ENCODE measurements around the gene LRRC26. TPM values are rescaled to one million over a fixed set of nuclear protein-coding genes. Genes with fewer than 3 reads are reported as not detected.

The LRRC26 gene
- polyA plus RNA-seq, 3 donors: not detected

DNA sequence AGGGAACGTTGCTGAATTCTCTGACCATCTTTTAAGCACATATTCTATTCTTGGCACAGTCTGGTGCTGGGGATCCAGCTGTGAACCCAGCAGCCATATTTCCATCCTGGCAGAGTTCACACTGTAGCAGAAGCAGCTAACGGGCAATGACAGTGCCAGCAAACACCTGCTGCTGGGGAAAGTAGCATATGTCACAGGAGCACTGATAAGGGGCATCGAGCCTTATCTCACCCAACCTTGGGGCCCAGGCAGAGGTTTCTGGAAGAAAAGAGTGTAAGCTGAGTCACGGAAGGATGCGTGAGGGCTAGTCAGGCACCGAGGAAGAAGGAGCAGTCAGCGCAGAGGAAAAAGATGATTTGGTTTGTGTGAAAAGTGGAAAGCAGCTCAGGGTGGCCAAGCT lies 36.8 kb upstream of the LRRC26 start:
- peaks cover 0 to 2% (median 0%) of the 10 kb centered on the region in 7 donors for H3K9me3 Mint-ChIP-seq
- Histone ChIP-seq H3K9ac (ENCODE audit: insufficient read depth, low read length, poor library complexity, severe bottlenecking) (no peak overlapping the region), H2AFZ (ENCODE audit: insufficient read depth, low read depth, low read length, poor library complexity, severe bottlenecking) (no peak overlapping the region), H3K27me3 (ENCODE audit: control insufficient read depth in 2 of 2, insufficient read depth in 2 of 2, low read length in 2 of 2) (no peaks in the 10 kb centered on the region), H3K4me1 (ENCODE audit: control insufficient read depth in 1 of 2, insufficient read depth in 2 of 2, low read length in 2 of 2) (peaks cover 28 to 43% of the 10 kb centered on the region in 2 donors), H3K4me2 (replicated peaks; ENCODE audit: extremely low read depth, low read length, poor library complexity, severe bottlenecking) (peak overlapping the region; percentile 89), H3K9me3 (replicated peaks in 1 of 2; ENCODE audit: control insufficient read depth in 1 of 2, insufficient read depth in 1 of 2, low read length in 2 of 2) (no peaks in the 10 kb centered on the region), H3K4me3 (replicated peaks in 1 of 3; ENCODE audit: low read depth in 2 of 3, low read length in 3 of 3) (peak overlapping the region in 1 of 3 experiments; percentile 91), H4K20me1 (ENCODE audit: insufficient read depth, low read length) (peaks cover 7% of the 10 kb centered on the region), H3K36me3 (replicated peaks in 1 of 2; ENCODE audit: control insufficient read depth in 1 of 2, insufficient read depth in 2 of 2, low read length in 2 of 2) (peaks cover 4 to 25% of the 10 kb centered on the region in 2 donors), H3K27ac (ENCODE audit: low read depth in 1 of 2, low read length in 2 of 2) (peak overlapping the region in 1 of 2 donors; percentile 92), H3K79me2 (ENCODE audit: insufficient read depth, low read length) (peaks cover 56% of the 10 kb centered on the region)
- peak overlapping the region in 1 of 2 donors; percentile 92 for H3K4me3 Mint-ChIP-seq
- peaks cover 40% of the 10 kb centered on the region for H3K4me1 Mint-ChIP-seq
- H3K27me3 Mint-ChIP-seq (ENCODE audit: low read depth in 3 of 3): peaks cover 0 to 3% (median 0%) of the 10 kb centered on the region in 3 donors
- WGBS (ENCODE audit: insufficient coverage): 92% methylated on average over 6 of the region's 7 CpGs
- H3K27ac Mint-ChIP-seq: peak overlapping the region; percentile 8 to 96 (median 91)
- no peak for DNase-seq
- intact Hi-C loops (cut with micrococcal nuclease): no loop called here
- no peak for TF ChIP-seq CTCF (IDR thresholded peaks at IDR 0.05)
- peaks cover 18 to 42% of the 10 kb centered on the region in 2 donors for H3K36me3 Mint-ChIP-seq

DNA sequence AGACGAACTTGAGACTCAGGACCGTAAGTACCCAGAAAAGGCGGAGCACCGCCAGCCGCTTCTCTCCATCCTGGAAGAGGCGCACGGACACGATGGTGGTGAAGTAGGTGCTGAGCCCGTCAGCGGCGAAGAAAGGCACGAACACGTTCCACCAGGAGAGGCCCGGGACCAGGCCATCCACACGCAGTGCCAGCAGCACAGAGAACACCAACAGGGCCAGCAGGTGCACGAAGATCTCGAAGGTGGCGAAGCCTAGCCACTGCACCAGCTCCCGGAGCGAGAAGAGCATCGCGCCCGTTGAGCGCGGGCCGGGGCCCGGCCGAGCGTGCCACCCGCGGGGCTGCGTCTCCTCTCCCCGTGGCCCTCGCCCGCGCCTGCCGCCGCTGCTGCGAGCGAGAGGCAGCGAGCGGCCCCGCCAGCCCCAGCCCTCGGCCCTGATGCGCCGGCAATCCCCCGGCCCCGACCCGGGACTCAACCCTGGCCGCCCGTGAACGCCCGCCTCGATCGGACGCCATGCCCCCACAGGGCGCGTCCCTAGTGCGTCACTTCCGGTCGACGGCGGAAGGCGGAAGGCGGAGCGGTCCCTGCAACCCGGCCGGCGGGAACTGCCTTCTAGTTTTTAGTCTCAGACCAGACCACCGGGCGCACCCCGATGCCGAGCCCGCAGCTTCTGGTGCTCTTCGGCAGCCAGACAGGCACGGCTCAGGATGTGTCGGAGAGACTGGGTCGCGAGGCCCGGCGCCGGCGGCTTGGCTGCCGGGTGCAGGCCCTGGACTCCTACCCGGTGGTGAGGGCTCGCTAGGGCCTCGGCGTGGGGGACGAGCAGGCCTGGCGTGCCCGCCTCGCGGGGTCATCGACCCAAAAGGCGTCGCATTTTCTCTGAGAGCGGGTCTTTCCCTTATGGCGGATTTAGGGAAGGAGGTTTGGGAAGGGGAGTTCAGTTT lies 35.5 kb upstream of the LRRC26 start, which contains the start of the genes NDOR1 and TMEM203:
TSS of gene NDOR1 (plus strand) at position 575 of the 944 bp plus-strand sequence. CDS start at position 653, 78 bp downstream.
TSS of gene TMEM203 (minus strand) at position 523 of the 944 bp plus-strand sequence. CDS start at position 289, 234 bp downstream.
- H3K27ac Mint-ChIP-seq: peak within 1 kb of the TSS; percentile 91 to 96 (median 93)
- H3K27me3 ChIP-seq (ENCODE audit: control insufficient read depth in 2 of 2, insufficient read depth in 2 of 2, low read length in 2 of 2): no peaks in the 10 kb centered on the region
- H3K4me2 ChIP-seq (replicated peaks; ENCODE audit: extremely low read depth, low read length, poor library complexity, severe bottlenecking): peak within 1 kb of the TSS; percentile 89
- peaks cover 0 to 3% (median 0%) of the 10 kb centered on the region in 3 donors for H3K27me3 Mint-ChIP-seq (ENCODE audit: low read depth in 3 of 3)
- H2AFZ ChIP-seq (ENCODE audit: insufficient read depth, low read depth, low read length, poor library complexity, severe bottlenecking): peak within 1 kb of the TSS; percentile 86
- H3K9ac ChIP-seq (ENCODE audit: insufficient read depth, low read length, poor library complexity, severe bottlenecking): peak within 1 kb of the TSS; percentile 92
- no peak for TF ChIP-seq CTCF (IDR thresholded peaks at IDR 0.05)
- WGBS (ENCODE audit: insufficient coverage): under 1% methylated on average over 98 of the region's 98 CpGs
- H3K27ac ChIP-seq (ENCODE audit: low read depth in 1 of 2, low read length in 2 of 2): peak within 1 kb of the TSS; percentile 73 to 92
- H3K9me3 ChIP-seq (replicated peaks in 1 of 2; ENCODE audit: control insufficient read depth in 1 of 2, insufficient read depth in 1 of 2, low read length in 2 of 2): no peaks in the 10 kb centered on the region
- peaks cover 16 to 30% of the 10 kb centered on the region in 2 donors for H3K36me3 Mint-ChIP-seq
- H4K20me1 ChIP-seq (ENCODE audit: insufficient read depth, low read length): peaks cover 7% of the 10 kb centered on the region
- H3K4me1 Mint-ChIP-seq: peaks cover 46% of the 10 kb centered on the region
- DNase-seq: peak; percentile 85 to 87 (median 86)
- H3K4me3 Mint-ChIP-seq: peak within 1 kb of the TSS; percentile 92 to 96
- peaks cover 0 to 2% (median 0%) of the 10 kb centered on the region in 7 donors for H3K9me3 Mint-ChIP-seq
- intact Hi-C loops (cut with micrococcal nuclease): loop anchor here (1.0 to 2.0 kb wide), 2 partner anchors 17 to 18 kb away; partner anchors contain the start of genes ANAPC2 (in 1 of the 2) and SSNA1 (in 1 of the 2)
- peaks cover 56% of the 10 kb centered on the region for H3K79me2 ChIP-seq (ENCODE audit: insufficient read depth, low read length)
- peaks cover 35 to 50% of the 10 kb centered on the region in 2 donors for H3K4me1 ChIP-seq (ENCODE audit: control insufficient read depth in 1 of 2, insufficient read depth in 2 of 2, low read length in 2 of 2)
- H3K36me3 ChIP-seq (replicated peaks in 1 of 2; ENCODE audit: control insufficient read depth in 1 of 2, insufficient read depth in 2 of 2, low read length in 2 of 2): peaks cover 4 to 24% of the 10 kb centered on the region in 2 donors
- H3K4me3 ChIP-seq (replicated peaks in 1 of 3; ENCODE audit: low read depth in 2 of 3, low read length in 3 of 3): peak within 1 kb of the TSS; percentile 77 to 91 (median 84)
